AG04450 (cell line): ENCODE data around the gene ADAMTSL2. TPM values are rescaled to one million over a fixed set of nuclear protein-coding genes. Genes with fewer than 3 reads are reported as not detected.

Experiments
- CTCF ChIA-PET: fragments of 300-600, 350-600 bp; formaldehyde crosslinking; extraction: SDS; loops from one replicate; lab custom pipeline; 2022; ENCODE audit warnings: antibody characterized with exemption, inconsistent platforms; lab: Charles Lee
- POLR2A ChIA-PET: fragments of 350-600 bp; formaldehyde crosslinking; extraction: SDS; loops from one replicate; lab custom pipeline; 2021; ENCODE audit warnings: antibody characterized with exemption, inconsistent platforms; lab: Yijun Ruan, JAX
- DNase-seq: peaks from one replicate; pipeline ENCODE4 v3.0.0-alpha.2; 2011; ENCODE audit warnings: low read depth, low spot score
- H3K27ac ChIP-seq: one replicate; pipeline ENCODE4 v1.5.1; 2012; ENCODE audit warnings: low read depth, low read length, control low read depth
- H3K27me3 ChIP-seq: one replicate; pipeline ENCODE4 v1.6.0; 2012; ENCODE audit warnings: low read length; ENCODE audit not compliant: control insufficient read depth, insufficient read depth
- H3K4me3 ChIP-seq: 2 replicates; pipeline ENCODE4 v1.5.1; 2011; ENCODE audit warnings: mild to moderate bottlenecking, low read depth, low read length, control low read depth
- H3K9me3 ChIP-seq: 2 replicates; pipeline ENCODE4 v1.5.1; 2012; ENCODE audit warnings: low read length; ENCODE audit not compliant: control insufficient read depth, insufficient read depth
- CTCF ChIP-seq: IDR thresholded peaks from 2 replicates; pipeline ENCODE4 v1.5.1; 2011; ENCODE audit warnings: low read depth, low read length, control low read depth, inconsistent platforms
- polyA plus RNA-seq: library from polyadenylated mRNA; depleted of rRNA; stranded (reverse); fragments of >200 nt; gene quantifications from 2 replicates; pipeline ENCODE4 v1.2.3, GENCODE V29; 2011; rRNA removed

Gene ADAMTSL2
- polyA plus RNA-seq, 1 experiment = not detected

- peaks cover 31% of the 10 kb centered on the region for H3K27me3 ChIP-seq
- no peak for TF ChIP-seq CTCF
- H3K27ac ChIP-seq = no peak overlapping the region
- POLR2A ChIA-PET = no interaction called here
- CTCF ChIA-PET = no interaction called here
- H3K9me3 ChIP-seq = peaks cover 5% of the 10 kb centered on the region; the same call in 1 of the 2 replicates
- no peak overlapping the region for H3K4me3 ChIP-seq
- no peak for DNase-seq
Measured at GRCh38 chr9:133622555-133622954, 88.1 kb downstream of the ADAMTSL2 start.

Other genes with a start within 250 kb of the ADAMTSL2 start
- gene SURF6, start 198.5 kb upstream of the ADAMTSL2 start, polyA plus RNA-seq = 6.2 and 8.5 TPM in 2 replicates
- gene MED22, start 186.6 kb upstream of the ADAMTSL2 start, polyA plus RNA-seq = 14.1 and 20.2 TPM in 2 replicates
- gene RPL7A, start 186.5 kb upstream of the ADAMTSL2 start, polyA plus RNA-seq = 2,708 and 3,305 TPM in 2 replicates
- gene SURF1, start 178.2 kb upstream of the ADAMTSL2 start, polyA plus RNA-seq = 28.2 and 29.9 TPM in 2 replicates
- gene SURF2, start 178.2 kb upstream of the ADAMTSL2 start, polyA plus RNA-seq = 9.9 and 11.4 TPM in 2 replicates
- gene SURF4, start 158.6 kb upstream of the ADAMTSL2 start, polyA plus RNA-seq = 293 and 296 TPM in 2 replicates
- gene STKLD1, start 158.3 kb upstream of the ADAMTSL2 start, polyA plus RNA-seq = 0.95 and 1.4 TPM in 2 replicates
- 19.4 and 21.0 TPM in 2 replicates for gene REXO4, start 116.7 kb upstream of the ADAMTSL2 start, polyA plus RNA-seq
- gene ADAMTS13, start 112.3 kb upstream of the ADAMTSL2 start, polyA plus RNA-seq = 0.86 and 0.94 TPM in 2 replicates
- 9.2 and 10.3 TPM in 2 replicates for gene CACFD1, start 74.7 kb upstream of the ADAMTSL2 start, polyA plus RNA-seq
- gene SLC2A6, start 55.6 kb upstream of the ADAMTSL2 start, polyA plus RNA-seq = 1.7 and 2.3 TPM in 2 replicates
- gene MYMK, start 9.7 kb upstream of the ADAMTSL2 start, polyA plus RNA-seq = not detected in 2 replicates
- not detected in 2 replicates for gene FAM163B, start 74.7 kb downstream of the ADAMTSL2 start, polyA plus RNA-seq
- not detected in 2 replicates for gene DBH, start 101.7 kb downstream of the ADAMTSL2 start, polyA plus RNA-seq
- gene SARDH, start 203.6 kb downstream of the ADAMTSL2 start, polyA plus RNA-seq = 1.3 and 2.2 TPM in 2 replicates